ENCODE data around the gene SACS.

DNA sequence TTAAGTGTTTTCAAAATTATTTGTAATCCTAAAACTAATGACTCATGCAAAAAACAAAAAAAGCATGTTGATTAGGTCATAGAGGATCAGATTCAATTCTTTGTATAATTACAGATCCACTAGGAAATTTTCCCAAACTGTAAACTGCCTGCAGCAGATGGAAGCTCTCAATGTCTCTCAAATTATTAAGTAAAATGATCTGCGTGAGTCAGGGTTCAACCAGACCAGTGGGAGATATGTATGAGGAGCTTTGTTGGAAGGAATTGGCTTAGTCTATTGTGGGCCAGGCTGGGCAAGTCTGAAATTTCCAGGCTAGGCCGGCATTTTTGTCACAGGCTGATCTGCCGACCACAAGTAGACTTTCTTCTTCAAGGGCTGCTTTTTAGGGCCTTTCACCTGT, 14.4 kb upstream of the SACS start:
- TF ChIP-seq SUZ12 (IDR thresholded peaks at IDR 0.05; ENCODE audit: extremely low read depth, insufficient read depth, insufficient read length) (no peak), ZNF274 (IDR thresholded peaks at IDR 0.05; ENCODE audit: low read depth, low read length) (no peak), YY1 (IDR thresholded peaks at IDR 0.05; ENCODE audit: insufficient read depth, insufficient read length) (no peak)
